Common myeloid progenitor, CD34-positive (primary cell): ENCODE measurements around the gene HMGCLL1.

Experiments used
- CTCF ChIA-PET: fragments of 350-600 bp; sonication (Branson Sonifier 250); formaldehyde crosslinking; loops from one replicate; lab custom pipeline; 2021; ENCODE audit warnings: antibody characterized with exemption; lab: Charles Lee
- POLR2A ChIA-PET: fragments of 350-600 bp; sonication (Branson Sonifier 250); formaldehyde crosslinking; loops from one replicate; lab custom pipeline; 2021; ENCODE audit warnings: antibody characterized with exemption; lab: Charles Lee
- DNase-seq, 3 donors: peaks; one replicate each; pipeline versions ENCODE4 v3.0.0 to v3.0.0-alpha.2; 2013
- H3K27ac ChIP-seq, 2 experiments: 1 replicate in 1 of 2; 2 replicates in 1 of 2; pipeline ENCODE4 v1.7.0; 2013; ENCODE audit warnings: inconsistent platforms in 2 of 2, low read length in 2 of 2, mild to moderate bottlenecking in 2 of 2, low read depth in 1 of 2, moderate library complexity in 1 of 2; ENCODE audit not compliant: severe bottlenecking in 2 of 2, insufficient read depth in 1 of 2, poor library complexity in 1 of 2
- H3K27me3 ChIP-seq, 5 experiments: replicated peaks in 2 of 5; 1 replicate in 3 of 5; 2 replicates in 2 of 5; pipeline versions ENCODE4 v1.6.1 to v1.7.0; 2013; ENCODE audit warnings: low read length in 4 of 5, mild to moderate bottlenecking in 2 of 5, moderate library complexity in 2 of 5, inconsistent platforms in 1 of 5; ENCODE audit not compliant: insufficient read depth in 5 of 5, control insufficient read depth in 4 of 5
- H3K36me3 ChIP-seq, 4 experiments: 1 replicate in 2 of 4; 2 replicates in 2 of 4; pipeline versions ENCODE4 v1.6.1 to v1.7.0; 2013; ENCODE audit warnings: low read length in 3 of 4, control low read depth in 1 of 4, mild to moderate bottlenecking in 1 of 4; ENCODE audit not compliant: control insufficient read depth in 4 of 4, insufficient read depth in 4 of 4
- H3K4me1 ChIP-seq, 4 experiments: 1 replicate in 3 of 4; 2 replicates in 1 of 4; pipeline versions ENCODE4 v1.6.1 to v1.7.1; 2013; ENCODE audit warnings: low read length in 3 of 4, mild to moderate bottlenecking in 3 of 4, control low read depth in 1 of 4, inconsistent platforms in 1 of 4, moderate library complexity in 1 of 4; ENCODE audit not compliant: control insufficient read depth in 4 of 4, insufficient read depth in 4 of 4; ENCODE audit errors: control extremely low read depth in 1 of 4
- H3K4me3 ChIP-seq, 7 experiments: 1 replicate in 4 of 7; 2 replicates in 3 of 7; pipeline versions ENCODE4 v1.5.1 to v1.7.0; 2013; ENCODE audit warnings: mild to moderate bottlenecking in 7 of 7, low read length in 6 of 7, moderate library complexity in 6 of 7, inconsistent platforms in 2 of 7, low read depth in 2 of 7, control low read depth in 1 of 7; ENCODE audit not compliant: insufficient read depth in 4 of 7, control insufficient read depth in 1 of 7; ENCODE audit errors: extremely low read depth in 1 of 7
- H3K9me3 ChIP-seq, 5 experiments: 1 replicate in 4 of 5; 2 replicates in 1 of 5; pipeline versions ENCODE4 v1.6.1 to v1.7.1; 2013; ENCODE audit warnings: low read length in 4 of 5, mild to moderate bottlenecking in 2 of 5, inconsistent platforms in 1 of 5, low read depth in 1 of 5, moderate library complexity in 1 of 5; ENCODE audit not compliant: control insufficient read depth in 4 of 5, insufficient read depth in 2 of 5; ENCODE audit errors: control extremely low read depth in 1 of 5
- WGBS: methylation state at CpG from one replicate; pipeline ENCODE4 v1.1.5; 2013; ENCODE audit not compliant: insufficient coverage; 5-methylcytosine and 5-hydroxymethylcytosine counted together

The HMGCLL1 gene

GRCh38 chr6:55433446-55434130 lies 145.4 kb downstream of the HMGCLL1 start:
- no peak for DNase-seq
- H3K9me3 ChIP-seq: no peaks in the 10 kb centered on the region
- H3K36me3 ChIP-seq: no peaks in the 10 kb centered on the region
- H3K4me1 ChIP-seq: no peaks in the 10 kb centered on the region
- H3K4me3 ChIP-seq: no peak overlapping the region
- ChIA-PET POLR2A (no interaction called here), CTCF (interaction anchor here (0.5 kb wide), 1 partner anchor 526 kb away, joined by 3 read pairs; no protein-coding TSS in a partner anchor)
- 60% methylated on average over 2 of the region's 2 CpGs for whole genome bisulfite sequencing
- no peak overlapping the region for H3K27ac ChIP-seq
- H3K27me3 ChIP-seq: no peaks in the 10 kb centered on the region

GRCh38 chr6:55423933-55424332 lies 155.1 kb downstream of the HMGCLL1 start:
- H3K4me1 ChIP-seq: no peaks in the 10 kb centered on the region
- no peak for DNase-seq
- no peaks in the 10 kb centered on the region for H3K27me3 ChIP-seq
- no peak overlapping the region for H3K4me3 ChIP-seq
- no peaks in the 10 kb centered on the region for H3K36me3 ChIP-seq
- WGBS: 60% methylated on average over 1 of the region's 2 CpGs
- ChIA-PET POLR2A (no interaction called here), CTCF (no interaction called here)
- no peak overlapping the region for H3K27ac ChIP-seq
- no peaks in the 10 kb centered on the region for H3K9me3 ChIP-seq

GRCh38 chr6:55410674-55411073 lies 168.3 kb downstream of the HMGCLL1 start:
- ChIA-PET CTCF (interaction anchor here (0.6 kb wide), 1 partner anchor 45 kb away, joined by 3 read pairs; no protein-coding TSS in a partner anchor), POLR2A (no interaction called here)
- H3K27ac ChIP-seq: no peak overlapping the region
- H3K4me3 ChIP-seq: no peak overlapping the region
- no peaks in the 10 kb centered on the region for H3K36me3 ChIP-seq
- DNase-seq: no peak
- no peaks in the 10 kb centered on the region for H3K9me3 ChIP-seq
- no peaks in the 10 kb centered on the region for H3K4me1 ChIP-seq
- no peaks in the 10 kb centered on the region for H3K27me3 ChIP-seq

GRCh38 chr6:55405474-55406235 lies 173.3 kb downstream of the HMGCLL1 start:
- Histone ChIP-seq H3K27me3 (no peaks in the 10 kb centered on the region), H3K9me3 (no peaks in the 10 kb centered on the region), H3K4me3 (no peak overlapping the region), H3K4me1 (no peaks in the 10 kb centered on the region), H3K36me3 (no peaks in the 10 kb centered on the region), H3K27ac (no peak overlapping the region)
- DNase-seq: no peak
- CTCF ChIA-PET: no interaction called here
- 91% methylated on average over 7 of the region's 7 CpGs for WGBS
- POLR2A ChIA-PET: no interaction called here

- CTCF ChIA-PET: no interaction called here
- no peak for DNase-seq
- H3K4me3 ChIP-seq: no peak overlapping the region
- no peak overlapping the region for H3K27ac ChIP-seq
- no CpG with 5 or more reads among the region's 1 CpG for WGBS
- no peaks in the 10 kb centered on the region for H3K4me1 ChIP-seq
- POLR2A ChIA-PET: no interaction called here
- H3K9me3 ChIP-seq: no peaks in the 10 kb centered on the region
- H3K36me3 ChIP-seq: no peaks in the 10 kb centered on the region
- H3K27me3 ChIP-seq: no peaks in the 10 kb centered on the region
These were observed 179.6 kb downstream of the HMGCLL1 start for GRCh38 chr6:55399351-55399750.

GRCh38 chr6:55397986-55398385 lies 181.0 kb downstream of the HMGCLL1 start:
- Histone ChIP-seq H3K4me3 (no peak overlapping the region), H3K9me3 (no peaks in the 10 kb centered on the region), H3K27me3 (no peaks in the 10 kb centered on the region), H3K36me3 (no peaks in the 10 kb centered on the region), H3K4me1 (no peaks in the 10 kb centered on the region), H3K27ac (no peak overlapping the region)
- POLR2A ChIA-PET: no interaction called here
- WGBS: 78% methylated on average over 1 of the region's 3 CpGs
- no peak for DNase-seq
- CTCF ChIA-PET: no interaction called here

GRCh38 chr6:55395871-55396270 lies 183.1 kb downstream of the HMGCLL1 start:
- no CpG with 5 or more reads among the region's 3 CpGs for WGBS

More at GRCh38 chr6:55395871-55396270, 183.1 kb downstream of the HMGCLL1 start:
- POLR2A ChIA-PET: no interaction called here
- Histone ChIP-seq H3K36me3 (no peaks in the 10 kb centered on the region), H3K27ac (no peak overlapping the region), H3K27me3 (no peaks in the 10 kb centered on the region), H3K4me1 (no peaks in the 10 kb centered on the region), H3K9me3 (no peaks in the 10 kb centered on the region), H3K4me3 (no peak overlapping the region)
- CTCF ChIA-PET: no interaction called here
- DNase-seq: no peak
